GM19468 (cell line): ENCODE results near the gene CD180.

Experiments used
- ATAC-seq: cut with Tn5 transposase; IDR thresholded peaks from one replicate; pipeline ENCODE4 v1.9.1; 2021; ENCODE audit warnings: mild to moderate bottlenecking, moderate library complexity, moderate number of reproducible peaks; ENCODE audit not compliant: unreplicated experiment; ENCODE audit errors: extremely low read depth

CD180 gene

GRCh38 chr5:67196537-67197059 lies at the start of gene CD180:
Gene CD180 (minus strand): TSS chr5:67196799. CDS start chr5:67196641, 158 bp downstream.
- ATAC-seq, result no peak

GRCh38 chr5:67246108-67246507 lies 49.5 kb upstream of the CD180 start:
- no peak for ATAC-seq

- ATAC-seq, result no peak
Observed at GRCh38 chr5:67245259-67245846, 48.8 kb upstream of the CD180 start.

GRCh38 chr5:67244345-67244793 lies 47.8 kb upstream of the CD180 start:
- ATAC-seq, result no peak

GRCh38 chr5:67243944-67244343 lies 47.3 kb upstream of the CD180 start:
- ATAC-seq, result no peak

GRCh38 chr5:67243349-67243748 lies 46.8 kb upstream of the CD180 start:
- no peak for ATAC-seq

GRCh38 chr5:67241326-67241725 lies 44.7 kb upstream of the CD180 start:
- ATAC-seq, result no peak

- ATAC-seq, result no peak
Observed at GRCh38 chr5:67240846-67241245, 44.2 kb upstream of the CD180 start.

GRCh38 chr5:67240065-67240464 lies 43.5 kb upstream of the CD180 start:
- no peak for ATAC-seq

- ATAC-seq, result no peak
Observed at GRCh38 chr5:67238191-67238590, 41.6 kb upstream of the CD180 start.

- no peak for ATAC-seq
Observed at GRCh38 chr5:67235399-67236110, 39.0 kb upstream of the CD180 start.

- ATAC-seq, result no peak
Observed at GRCh38 chr5:67234671-67235176, 38.1 kb upstream of the CD180 start.

GRCh38 chr5:67233075-67233474 lies 36.5 kb upstream of the CD180 start:
- ATAC-seq, result no peak

GRCh38 chr5:67223211-67223610 lies 26.6 kb upstream of the CD180 start:
- ATAC-seq, result no peak

- no peak for ATAC-seq
Observed at GRCh38 chr5:67222243-67223025, 25.8 kb upstream of the CD180 start.

- peak; percentile 34 for ATAC-seq
Observed at GRCh38 chr5:67221487-67222242, 25.1 kb upstream of the CD180 start.

- ATAC-seq, result no peak
Observed at GRCh38 chr5:67216564-67216963, 20.0 kb upstream of the CD180 start.

GRCh38 chr5:67215519-67216471 lies 19.2 kb upstream of the CD180 start:
- ATAC-seq, result peak; percentile 99
